Type B pancreatic cell (in vitro differentiated cells): ENCODE results near the gene POLN. TPM values are rescaled to one million over a fixed set of nuclear protein-coding genes. Genes with fewer than 3 reads are reported as not detected.

Experiments
- DNase-seq: peaks from one replicate; pipeline ENCODE4 v3.0.0; 2021; ENCODE audit warnings: mixed read lengths; ENCODE audit not compliant: unreplicated experiment; ENCODE audit errors: extremely low spot score
- H3K27ac Mint-ChIP-seq: 2 replicates; pipeline ENCODE4 v1.8.0; 2021; ENCODE audit warnings: mild to moderate bottlenecking, mixed read lengths
- H3K27me3 Mint-ChIP-seq: 2 replicates; pipeline ENCODE4 v1.8.0; 2021; ENCODE audit warnings: mixed read lengths
- H3K36me3 Mint-ChIP-seq: 2 replicates; pipeline ENCODE4 v1.8.0; 2021; ENCODE audit warnings: mixed read lengths
- H3K4me1 Mint-ChIP-seq: one replicate; pipeline ENCODE4 v1.8.0; 2021; ENCODE audit warnings: mixed read lengths; ENCODE audit not compliant: unreplicated experiment
- H3K4me3 Mint-ChIP-seq: 2 replicates; pipeline ENCODE4 v1.8.0; 2021; ENCODE audit warnings: mild to moderate bottlenecking, mixed read lengths
- H3K9me3 Mint-ChIP-seq: 2 replicates; pipeline ENCODE4 v1.8.0; 2021; ENCODE audit warnings: mixed read lengths
- total RNA-seq: library from RNA; stranded (reverse); gene quantifications from 2 replicates; pipeline ENCODE4 v1.2.1, GENCODE V29; 2021; ENCODE audit warnings: low replicate concordance
- TF ChIP-seq, protein P1 (sequence below): fragments of 200-600 bp; sonication (generic); conservative IDR thresholded peaks from 2 replicates; pipeline ENCODE4 v1.5.0; 2021; ENCODE audit warnings: antibody characterized with exemption, mild to moderate bottlenecking

POLN gene
- total RNA-seq, 1 donor from 2014 or later = 4.1 TPM

DNA sequence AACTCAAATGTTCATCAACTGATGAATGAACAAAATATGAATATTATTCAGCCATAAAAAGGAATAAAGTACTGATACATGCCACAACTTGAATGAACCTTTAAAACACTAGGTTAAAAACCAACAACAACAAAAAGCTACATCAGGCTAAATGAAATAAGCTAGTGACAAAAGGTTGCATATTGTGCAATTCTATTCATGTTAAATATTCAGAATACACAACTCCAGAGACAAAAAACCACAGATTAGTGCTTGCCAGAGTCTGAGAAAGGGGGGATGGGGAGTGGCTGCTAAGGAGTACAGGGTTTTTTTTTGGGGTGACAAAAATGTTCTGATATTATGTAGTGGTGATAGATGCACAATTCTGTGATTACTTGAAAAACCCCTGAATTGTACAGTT, 58.5 kb downstream of the POLN start:
- TF ChIP-seq, protein P1, sequence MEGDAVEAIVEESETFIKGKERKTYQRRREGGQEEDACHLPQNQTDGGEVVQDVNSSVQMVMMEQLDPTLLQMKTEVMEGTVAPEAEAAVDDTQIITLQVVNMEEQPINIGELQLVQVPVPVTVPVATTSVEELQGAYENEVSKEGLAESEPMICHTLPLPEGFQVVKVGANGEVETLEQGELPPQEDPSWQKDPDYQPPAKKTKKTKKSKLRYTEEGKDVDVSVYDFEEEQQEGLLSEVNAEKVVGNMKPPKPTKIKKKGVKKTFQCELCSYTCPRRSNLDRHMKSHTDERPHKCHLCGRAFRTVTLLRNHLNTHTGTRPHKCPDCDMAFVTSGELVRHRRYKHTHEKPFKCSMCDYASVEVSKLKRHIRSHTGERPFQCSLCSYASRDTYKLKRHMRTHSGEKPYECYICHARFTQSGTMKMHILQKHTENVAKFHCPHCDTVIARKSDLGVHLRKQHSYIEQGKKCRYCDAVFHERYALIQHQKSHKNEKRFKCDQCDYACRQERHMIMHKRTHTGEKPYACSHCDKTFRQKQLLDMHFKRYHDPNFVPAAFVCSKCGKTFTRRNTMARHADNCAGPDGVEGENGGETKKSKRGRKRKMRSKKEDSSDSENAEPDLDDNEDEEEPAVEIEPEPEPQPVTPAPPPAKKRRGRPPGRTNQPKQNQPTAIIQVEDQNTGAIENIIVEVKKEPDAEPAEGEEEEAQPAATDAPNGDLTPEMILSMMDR = no peak
- H3K27ac Mint-ChIP-seq = no peak overlapping the region
- H3K9me3 Mint-ChIP-seq = peaks cover 5% of the 10 kb centered on the region
- H3K4me3 Mint-ChIP-seq = no peak overlapping the region
- H3K4me1 Mint-ChIP-seq = no peaks in the 10 kb centered on the region
- peaks cover 8% of the 10 kb centered on the region for H3K36me3 Mint-ChIP-seq
- H3K27me3 Mint-ChIP-seq = no peaks in the 10 kb centered on the region
- DNase-seq = no peak

DNA sequence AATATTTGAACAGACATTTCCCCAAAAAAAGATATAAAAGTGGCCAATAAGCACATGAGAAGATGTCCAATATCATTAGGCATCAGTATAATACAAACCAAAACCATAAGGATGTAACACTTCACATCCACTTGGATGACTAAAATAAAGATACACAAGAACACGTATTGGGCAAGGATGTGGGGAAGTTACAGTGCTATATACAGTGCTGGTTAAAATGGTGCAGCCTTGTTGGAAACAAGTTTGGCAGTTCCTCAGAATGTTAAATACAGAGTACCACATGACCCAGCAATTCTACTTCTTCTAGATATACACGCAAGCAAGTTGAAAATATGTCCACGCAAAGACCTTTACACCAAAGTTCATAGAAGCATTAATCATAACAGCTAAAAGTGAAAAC, 58.9 kb downstream of the POLN start:
- H3K9me3 Mint-ChIP-seq = peaks cover 5% of the 10 kb centered on the region
- DNase-seq = no peak

DNA sequence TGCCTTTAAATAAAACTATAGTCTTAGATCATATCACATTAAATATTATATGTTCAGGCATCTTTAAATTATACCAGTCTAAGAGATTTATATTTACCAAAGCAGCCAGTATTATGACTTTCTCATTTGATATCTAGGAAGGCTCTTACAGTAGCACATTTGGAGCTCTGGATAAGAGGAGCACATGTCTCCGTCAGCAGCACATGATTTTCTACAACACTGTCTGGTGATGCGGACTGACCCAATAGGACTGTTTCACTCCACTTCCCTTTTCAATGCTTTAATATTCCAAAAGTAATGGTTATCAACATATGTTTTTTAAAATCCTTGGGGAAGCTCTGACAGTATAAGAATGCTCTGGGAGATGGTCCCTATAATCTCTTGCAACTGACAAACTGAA, 61.5 kb downstream of the POLN start:
- H3K27ac Mint-ChIP-seq = no peak overlapping the region
- no peaks in the 10 kb centered on the region for H3K27me3 Mint-ChIP-seq
- DNase-seq = no peak
- no peak overlapping the region for H3K4me3 Mint-ChIP-seq
- no peaks in the 10 kb centered on the region for H3K9me3 Mint-ChIP-seq
- no peaks in the 10 kb centered on the region for H3K4me1 Mint-ChIP-seq
- H3K36me3 Mint-ChIP-seq = peaks cover 4% of the 10 kb centered on the region
- TF ChIP-seq, protein P1 = no peak

More for the DNA sequence above, 58.9 kb downstream of the POLN start:
- Mint-ChIP-seq H3K4me3 (no peak overlapping the region), H3K27ac (no peak overlapping the region), H3K27me3 (no peaks in the 10 kb centered on the region), H3K36me3 (peaks cover 8% of the 10 kb centered on the region), H3K4me1 (no peaks in the 10 kb centered on the region)
- TF ChIP-seq, protein P1 = no peak

DNA sequence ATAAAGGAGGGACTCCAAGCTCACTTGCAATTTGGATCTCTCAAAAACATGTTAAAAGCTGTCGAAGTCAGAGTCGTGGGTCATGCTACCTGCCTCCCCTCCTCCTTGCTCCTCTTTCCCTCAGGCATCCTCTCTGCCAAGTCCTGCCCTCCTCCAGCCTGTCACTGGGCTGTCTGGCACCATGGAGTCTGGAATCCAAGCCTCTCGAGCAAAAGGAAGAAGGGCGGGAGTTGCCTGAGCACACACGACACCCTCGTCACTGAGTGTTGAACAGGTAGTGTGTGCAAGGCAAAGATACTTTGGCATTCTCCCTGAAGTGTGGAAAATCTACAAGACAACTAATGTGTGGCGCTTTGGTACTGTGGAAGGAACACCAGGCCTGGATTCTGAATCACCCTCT, 62.2 kb downstream of the POLN start:
- Mint-ChIP-seq H3K27ac (no peak overlapping the region), H3K4me1 (no peaks in the 10 kb centered on the region), H3K9me3 (no peaks in the 10 kb centered on the region), H3K36me3 (no peaks in the 10 kb centered on the region), H3K4me3 (no peak overlapping the region), H3K27me3 (no peaks in the 10 kb centered on the region)
- TF ChIP-seq, protein P1 = no peak
- DNase-seq = no peak

DNA sequence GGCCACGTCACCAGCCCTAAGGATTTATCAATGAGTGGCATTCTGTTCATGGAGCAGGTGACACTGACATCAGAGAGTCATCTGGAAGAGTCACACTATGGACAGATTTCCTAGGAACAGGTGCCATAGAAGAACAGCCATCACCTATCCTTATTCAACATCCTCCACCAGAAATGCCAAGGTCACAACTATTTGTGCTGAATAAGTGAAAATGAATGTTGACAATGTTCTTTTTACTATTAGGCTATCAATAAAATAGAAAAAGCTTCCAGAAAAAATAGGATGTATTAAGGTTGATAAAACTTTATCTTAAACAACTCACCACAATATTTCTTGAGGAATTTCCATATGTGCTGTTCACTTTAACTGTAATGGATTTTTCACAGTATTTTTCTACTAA, 62.9 kb downstream of the POLN start:
- Mint-ChIP-seq H3K4me3 (no peak overlapping the region), H3K36me3 (no peaks in the 10 kb centered on the region), H3K4me1 (no peaks in the 10 kb centered on the region), H3K27me3 (no peaks in the 10 kb centered on the region), H3K27ac (no peak overlapping the region), H3K9me3 (no peaks in the 10 kb centered on the region)
- no peak for DNase-seq
- TF ChIP-seq, protein P1 = no peak
